OCI-LY1 (cell line): ENCODE results near the gene NEUROD2.

ENCODE experiments used
- H2AFZ ChIP-seq: fragments of 200-600 bp; sonication (generic), shearing (Covaris generic); 2 replicates; pipeline ENCODE4 v1.6.0; 2014; ENCODE audit warnings: antibody characterized with exemption, mild to moderate bottlenecking, low read length
- H3F3A ChIP-seq: fragments of 200-600 bp; sonication (generic), shearing (Covaris generic); 2 replicates; pipeline ENCODE4 v1.6.0; 2014; ENCODE audit warnings: mild to moderate bottlenecking, antibody characterized with exemption, low read length, moderate library complexity; ENCODE audit not compliant: insufficient read depth
- H3K27ac ChIP-seq: fragments of 200-600 bp; sonication (generic); 2 replicates; pipeline ENCODE4 v1.5.1; 2014; ENCODE audit warnings: low read length, mixed run types, mild to moderate bottlenecking, low read depth; ENCODE audit not compliant: poor library complexity, severe bottlenecking
- H3K27me3 ChIP-seq: fragments of 200-600 bp; sonication (generic); 2 replicates; pipeline ENCODE4 v1.6.0; 2014; ENCODE audit warnings: antibody characterized with exemption, mild to moderate bottlenecking, low read length, moderate library complexity; ENCODE audit not compliant: insufficient read depth
- H3K36me3 ChIP-seq: fragments of 200-600 bp; sonication (generic); 2 replicates; pipeline ENCODE4 v1.6.1; 2014; ENCODE audit warnings: mild to moderate bottlenecking, antibody characterized with exemption, low read length, moderate library complexity, mixed read lengths; ENCODE audit not compliant: insufficient read depth
- H3K4me1 ChIP-seq: fragments of 200-600 bp; sonication (generic); 2 replicates; pipeline ENCODE4 v1.5.1; 2014; ENCODE audit warnings: mild to moderate bottlenecking, low read length, moderate library complexity; ENCODE audit not compliant: insufficient read depth, severe bottlenecking
- H3K4me2 ChIP-seq: fragments of 200-600 bp; sonication (generic), shearing (Covaris generic); 2 replicates; pipeline ENCODE4 v1.6.1; 2014; ENCODE audit warnings: low read length
- H3K4me3 ChIP-seq: fragments of 200-600 bp; sonication (generic); 2 replicates; pipeline ENCODE4 v1.5.1; 2014; ENCODE audit warnings: low read length, low read depth, mild to moderate bottlenecking, mixed read lengths; ENCODE audit not compliant: poor library complexity, severe bottlenecking
- H3K79me2 ChIP-seq: fragments of 200-600 bp; shearing (Covaris generic); 2 replicates; pipeline ENCODE4 v1.6.1; 2016; ENCODE audit warnings: mixed run types, low read length, mixed read lengths; ENCODE audit not compliant: insufficient read depth
- H3K9ac ChIP-seq: fragments of 200-600 bp; sonication (generic), shearing (Covaris generic); 2 replicates; pipeline ENCODE4 v1.6.1; 2014; ENCODE audit warnings: mild to moderate bottlenecking, low read length, mixed read lengths
- H3K9me2 ChIP-seq: fragments of 200-600 bp; sonication (generic), shearing (Covaris generic); 2 replicates; pipeline ENCODE4 v1.6.1; 2014; ENCODE audit warnings: low read depth, mild to moderate bottlenecking, low read length, mixed read lengths
- H3K9me3 ChIP-seq: fragments of 200-600 bp; shearing (Covaris generic); 2 replicates; pipeline ENCODE4 v1.6.1; 2014; ENCODE audit warnings: low read length, mixed read lengths
- H4K20me1 ChIP-seq: fragments of 200-600 bp; sonication (generic), shearing (Covaris generic); 2 replicates; pipeline ENCODE4 v1.6.0; 2016; ENCODE audit warnings: mild to moderate bottlenecking, low read length; ENCODE audit not compliant: insufficient read depth
- CTCF ChIP-seq: fragments of 200-600 bp; sonication (generic), shearing (Covaris generic); IDR thresholded peaks from 2 replicates; pipeline ENCODE4 v1.5.1; 2017; ENCODE audit warnings: mild to moderate bottlenecking, antibody characterized with exemption, low read length, moderate library complexity, mixed read lengths
- EZH2 ChIP-seq: fragments of 200-600 bp; sonication (generic), shearing (Covaris generic); IDR thresholded peaks from 2 replicates; pipeline ENCODE4 v1.8.0; 2017; ENCODE audit warnings: borderline replicate concordance, mixed run types, mild to moderate bottlenecking, antibody characterized with exemption, low read length, moderate library complexity, mixed read lengths

Gene NEUROD2

GRCh38 chr17:39622380-39623006 is 14.8 kb upstream of the NEUROD2 start:
- no peak for TF ChIP-seq CTCF
- no peak for TF ChIP-seq EZH2
- Histone ChIP-seq H3K9me2 (no peaks in the 10 kb centered on the region), H3K27ac (peak overlapping the region; percentile 47), H3K4me3 (peak overlapping the region; percentile 43), H3K4me1 (peaks cover 20% of the 10 kb centered on the region), H3K4me2 (peak overlapping the region; percentile 60), H3K79me2 (no peaks in the 10 kb centered on the region), H2AFZ (peak overlapping the region; percentile 59; the same call in 1 of the 2 replicates), H3K9ac (peak overlapping the region; percentile 39; the same call in 1 of the 2 replicates), H3K27me3 (no peaks in the 10 kb centered on the region), H3K9me3 (no peaks in the 10 kb centered on the region), H3K36me3 (no peaks in the 10 kb centered on the region), H4K20me1 (no peaks in the 10 kb centered on the region), H3F3A (0 out of 2 replicates have a peak, but pooled peaks cover 2% of the 10 kb centered on the region)

- H3K9me3 ChIP-seq, result no peaks in the 10 kb centered on the region
- no peaks in the 10 kb centered on the region for H3K9me2 ChIP-seq
- peak overlapping the region; percentile 43 for H3K4me3 ChIP-seq
- no peaks in the 10 kb centered on the region for H3K36me3 ChIP-seq
- no peaks in the 10 kb centered on the region for H4K20me1 ChIP-seq
- peak overlapping the region; percentile 60 for H3K4me2 ChIP-seq
- TF ChIP-seq CTCF (peak; percentile 100), EZH2 (no peak)
- peak overlapping the region; percentile 39; the same call in 1 of the 2 replicates for H3K9ac ChIP-seq
- H3K27me3 ChIP-seq, result no peaks in the 10 kb centered on the region
- H2AFZ ChIP-seq, result peak overlapping the region; percentile 59; the same call in 1 of the 2 replicates
- H3K27ac ChIP-seq, result peak overlapping the region; percentile 47
- H3K4me1 ChIP-seq, result peaks cover 25% of the 10 kb centered on the region
- 0 out of 2 replicates have a peak, but pooled peaks cover 2% of the 10 kb centered on the region for H3F3A ChIP-seq
- H3K79me2 ChIP-seq, result no peaks in the 10 kb centered on the region
Observed at GRCh38 chr17:39621523-39622379, 14.0 kb upstream of the NEUROD2 start.

- Histone ChIP-seq H3K9ac (no peak overlapping the region), H2AFZ (no peak overlapping the region), H3K4me2 (no peak overlapping the region), H3K27ac (no peak overlapping the region), H3K36me3 (no peaks in the 10 kb centered on the region), H4K20me1 (no peaks in the 10 kb centered on the region), H3F3A (0 out of 2 replicates have a peak, but pooled peaks cover 2% of the 10 kb centered on the region), H3K27me3 (no peaks in the 10 kb centered on the region; the same call in 1 of the 2 replicates), H3K4me1 (peaks cover 25% of the 10 kb centered on the region), H3K9me3 (no peaks in the 10 kb centered on the region), H3K9me2 (no peaks in the 10 kb centered on the region), H3K79me2 (no peaks in the 10 kb centered on the region), H3K4me3 (no peak overlapping the region)
- no peak for TF ChIP-seq EZH2
- TF ChIP-seq CTCF, result no peak
Observed at GRCh38 chr17:39619786-39620101, 12.0 kb upstream of the NEUROD2 start.
